NCI-H524 treated with DMSO at 0.1 percent for 48 hours (cell line): Measurements from ENCODE around the gene ABCA1.
A peak's percentile ranks its signal among the peaks of the same experiment; 100 is the strongest.

Experiments
- DNase-seq: peaks from one replicate; lab custom pipeline; 2025; lab: John Stamatoyannopoulos, UW

Gene ABCA1

DNA sequence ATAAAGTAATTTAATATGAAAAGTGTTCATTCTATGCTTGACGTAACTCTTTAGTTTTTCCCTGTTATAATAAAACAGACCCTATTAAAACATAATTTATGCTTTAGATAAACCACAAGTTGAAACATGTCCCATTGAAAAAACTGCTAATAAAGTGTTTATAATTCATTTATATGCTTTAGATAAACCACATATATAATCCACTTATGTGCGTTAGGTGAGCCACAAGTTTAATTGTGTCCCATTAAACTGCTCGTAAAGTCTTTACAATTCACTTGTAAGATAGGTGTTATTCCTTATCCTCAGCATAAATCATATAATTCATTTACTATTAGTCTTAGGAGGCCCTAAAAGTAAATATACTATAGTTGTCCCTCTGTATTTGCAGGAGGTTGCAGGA lies 160.4 kb downstream of the ABCA1 start:
- DNase-seq, result no peak

DNA sequence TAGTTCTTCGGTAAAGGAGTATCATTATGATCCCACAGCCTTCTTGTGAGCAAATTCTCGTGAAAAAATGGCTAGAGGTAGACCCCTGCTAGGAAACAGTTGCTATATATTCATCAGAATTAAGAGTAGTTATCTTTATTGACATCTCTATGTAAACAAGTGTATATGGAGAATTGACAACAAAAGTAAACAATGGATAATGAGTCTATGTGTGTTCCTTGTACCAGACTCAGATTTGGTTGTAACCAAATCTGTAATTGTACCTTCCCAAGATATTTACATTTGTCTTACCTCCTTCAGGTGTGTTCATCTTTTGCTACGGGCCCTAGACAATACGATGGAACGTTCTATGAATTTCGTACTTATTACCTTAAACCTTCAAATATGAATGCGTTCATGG lies 161.9 kb downstream of the ABCA1 start:
- DNase-seq, result no peak

DNA sequence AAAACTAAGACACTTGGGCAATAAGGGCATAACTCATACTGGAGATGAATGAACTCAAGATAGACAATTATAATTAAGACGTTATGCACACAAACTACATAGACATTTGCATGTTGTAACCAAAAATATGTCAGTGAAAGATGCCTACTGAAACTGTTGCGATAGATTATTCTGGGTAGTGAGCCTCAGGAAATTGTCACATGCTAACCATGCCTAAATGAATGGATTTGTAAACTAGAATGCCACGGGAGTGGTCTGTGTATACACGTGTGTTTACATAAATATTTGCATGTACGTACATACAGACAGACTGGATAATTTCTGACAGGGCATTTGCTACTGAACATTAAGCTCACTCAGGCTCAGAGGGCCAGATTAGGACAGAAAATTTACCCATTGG lies 162.8 kb downstream of the ABCA1 start:
- no peak for DNase-seq

DNA sequence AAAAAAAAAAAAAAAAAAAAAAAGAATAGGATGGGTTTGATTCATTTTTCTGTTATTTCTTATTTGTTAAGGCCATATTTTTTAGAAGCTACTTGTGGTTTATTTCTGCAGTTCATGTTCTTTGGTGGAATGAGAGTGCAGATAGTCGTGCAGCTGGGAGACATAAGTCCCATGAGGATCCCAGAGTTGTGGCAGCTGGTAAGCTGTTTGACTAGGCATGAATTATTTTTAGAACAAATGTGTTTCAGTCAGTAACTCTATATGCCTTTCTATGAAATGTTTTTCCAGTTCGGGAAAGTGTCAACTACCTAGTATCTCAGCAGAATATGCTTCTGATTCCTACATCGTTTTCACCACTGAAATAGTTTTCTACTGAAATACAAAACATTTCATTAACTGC lies 169.0 kb downstream of the ABCA1 start:
- DNase-seq, result peak; percentile 52

DNA sequence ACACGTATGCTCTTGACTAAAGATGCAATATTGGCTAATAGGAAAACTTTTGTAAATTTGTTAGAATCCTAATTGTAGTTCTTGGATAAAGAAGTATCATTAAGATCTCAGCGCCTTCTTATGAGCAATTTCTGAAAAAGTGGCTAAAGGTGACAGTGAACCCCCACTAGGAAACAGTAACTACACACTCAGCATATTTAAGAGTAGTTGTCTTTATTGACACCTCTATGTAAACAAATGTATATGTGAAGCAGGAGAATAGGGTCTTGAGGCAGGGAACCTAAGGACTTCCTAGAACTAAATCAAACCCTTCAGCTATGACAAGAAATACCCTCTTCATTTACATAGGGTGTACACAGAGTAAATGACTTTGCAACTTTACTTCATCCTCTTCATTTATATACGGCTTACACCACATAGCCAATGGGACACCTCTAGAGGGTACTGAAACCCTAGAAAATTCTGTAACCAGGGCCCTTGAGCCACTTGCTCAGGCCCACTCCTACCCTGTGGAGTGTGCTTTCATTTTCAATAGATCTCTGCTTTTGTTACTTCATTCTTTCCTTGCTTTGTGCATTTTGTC lies 177.7 kb downstream of the ABCA1 start:
- no peak for DNase-seq

DNA sequence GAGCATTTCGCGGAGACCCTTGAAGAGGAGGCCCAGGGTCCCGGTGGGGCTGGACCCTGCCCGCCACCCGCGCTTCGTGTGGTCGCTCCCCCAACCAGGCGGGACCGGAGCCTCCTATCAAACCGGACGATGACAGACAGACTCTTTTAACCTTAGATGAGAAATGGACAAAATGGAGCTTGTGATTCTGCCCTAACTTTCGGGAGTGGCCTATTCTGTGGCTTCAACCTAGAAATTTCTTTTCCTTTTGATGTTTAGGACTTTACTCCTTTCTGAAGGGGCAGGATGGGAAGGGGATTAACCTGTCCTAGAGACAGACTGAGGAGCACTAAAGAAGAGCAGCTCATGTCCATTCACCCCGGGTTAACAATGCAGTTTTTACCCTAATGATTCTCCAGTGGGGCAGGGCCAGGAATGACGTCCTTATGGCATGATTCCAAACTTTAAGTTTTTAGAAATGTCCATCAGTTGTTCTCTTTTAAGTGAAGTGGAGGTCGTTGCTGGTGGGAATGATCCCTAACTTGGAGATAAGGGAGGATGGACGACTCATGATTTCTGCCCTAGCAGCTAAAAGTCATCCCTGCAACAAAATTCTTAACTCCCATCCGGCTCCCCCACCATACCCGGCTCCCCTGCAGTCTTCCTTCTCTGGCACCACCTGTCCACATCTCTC lies 179.5 kb downstream of the ABCA1 start:
- DNase-seq, result no peak

DNA sequence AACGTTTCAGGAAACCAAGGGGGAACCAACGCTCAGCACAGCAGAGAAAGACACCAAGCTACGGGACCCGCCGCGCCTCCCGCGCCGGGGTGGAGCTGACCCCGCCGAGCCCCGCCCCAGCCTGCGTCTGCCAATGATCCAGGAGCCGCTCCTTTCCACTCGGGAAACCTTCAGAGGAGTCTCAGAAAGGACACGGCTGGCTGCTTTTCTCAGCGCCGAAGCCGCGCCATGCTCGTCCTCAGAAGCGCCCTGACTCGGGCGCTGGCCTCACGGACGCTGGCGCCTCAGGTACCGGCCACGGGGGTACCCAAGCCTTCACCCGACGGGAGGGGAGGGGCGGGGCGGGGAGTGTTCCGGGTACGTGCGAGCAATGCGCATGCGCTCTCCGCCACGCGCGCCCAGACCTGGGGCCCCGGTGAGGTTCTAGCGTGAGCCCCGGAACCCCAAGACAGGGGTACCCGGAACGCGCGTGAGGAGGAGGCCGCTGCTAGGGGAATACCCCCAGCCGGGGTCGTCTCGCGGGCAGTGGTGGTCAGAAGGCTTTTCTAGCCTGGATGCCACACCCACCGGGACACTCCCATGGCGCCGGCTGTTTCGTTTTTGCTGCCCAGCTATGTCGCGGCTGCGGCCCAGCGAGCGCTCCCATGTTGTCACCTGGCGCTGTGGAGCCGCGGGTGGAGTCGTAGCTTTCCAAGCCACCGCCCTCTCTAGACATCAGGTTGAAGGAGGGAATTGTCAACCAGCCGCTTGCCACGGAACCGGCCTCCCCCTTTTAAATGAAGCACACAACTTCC lies 180.2 kb downstream of the ABCA1 start, which contains the start of gene NIPSNAP3A:
Gene NIPSNAP3A (plus strand): TSS at position 119 of the 794 bp plus-strand sequence. CDS start 110 bp downstream, at position 229.
- DNase-seq, result peak; percentile 39

DNA sequence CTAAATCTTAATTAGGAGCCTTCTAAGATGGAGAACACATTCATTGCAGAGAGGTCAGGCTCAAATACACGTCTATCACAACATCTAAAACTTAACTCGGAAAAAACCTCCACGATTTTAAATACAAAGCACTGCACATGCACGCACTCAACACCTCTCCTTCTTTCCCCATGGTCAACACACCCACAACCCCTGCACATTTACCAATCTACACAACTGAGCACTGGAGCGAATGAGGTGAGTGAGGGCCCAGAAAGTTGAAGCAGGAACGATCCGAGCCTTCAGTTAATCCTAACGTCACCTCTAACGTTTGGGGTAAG lies 180.8 kb downstream of the ABCA1 start:
- no peak for DNase-seq

DNA sequence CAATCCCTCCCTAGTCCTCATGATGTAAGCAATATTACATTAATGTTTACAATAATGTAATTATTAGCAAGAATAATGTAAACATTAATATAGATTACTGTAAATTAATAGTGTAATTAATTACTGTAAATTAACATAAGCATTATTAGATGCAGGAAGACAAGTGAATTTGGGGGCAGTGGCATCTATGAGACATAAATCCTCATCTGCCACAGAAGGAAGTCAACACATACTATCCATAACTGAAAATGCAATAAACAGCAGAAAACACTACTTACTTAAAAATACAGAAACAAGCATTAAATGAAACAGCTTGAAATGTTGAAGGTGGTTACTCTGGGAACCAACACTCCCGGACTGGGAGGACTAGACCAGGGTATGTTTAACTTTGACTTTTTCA lies 181.2 kb downstream of the ABCA1 start:
- DNase-seq, result no peak

DNA sequence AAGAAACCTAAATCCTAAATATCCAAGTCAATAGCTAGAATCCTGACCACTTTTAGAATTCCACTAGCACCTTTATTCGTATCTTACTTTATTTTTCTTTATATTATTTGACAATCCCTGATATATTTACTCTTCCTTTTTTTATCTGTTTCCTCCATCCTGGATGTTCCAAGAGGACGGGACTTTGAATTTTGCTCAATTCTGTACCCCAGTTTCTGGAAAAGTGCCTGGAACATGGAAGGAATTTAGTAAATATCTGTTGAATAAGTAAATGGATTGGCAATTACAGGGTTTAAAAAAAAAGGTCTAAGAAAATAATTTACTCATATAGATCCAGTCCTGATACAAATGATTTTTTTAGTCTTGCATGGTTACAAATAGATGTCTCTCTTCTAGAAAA lies 181.7 kb downstream of the ABCA1 start:
- no peak for DNase-seq

DNA sequence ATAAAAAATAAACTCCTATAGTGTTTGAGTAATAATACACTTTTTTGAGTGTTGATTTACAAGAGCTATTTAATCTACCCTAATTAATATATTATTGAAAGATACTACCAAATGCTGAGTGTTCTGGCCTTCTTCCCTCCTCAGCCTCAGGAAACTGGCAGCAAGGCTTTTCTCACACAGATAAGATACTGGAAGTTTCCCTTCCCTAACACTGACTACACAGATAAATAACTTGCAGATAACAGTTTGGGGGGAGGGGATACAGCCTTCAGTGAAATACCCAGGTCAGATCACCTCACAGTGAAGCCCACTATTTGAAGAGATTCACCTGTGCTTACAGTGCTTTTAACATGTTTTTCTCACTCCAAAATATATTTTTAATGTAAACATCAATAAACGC lies 182.1 kb downstream of the ABCA1 start:
- DNase-seq, result no peak

DNA sequence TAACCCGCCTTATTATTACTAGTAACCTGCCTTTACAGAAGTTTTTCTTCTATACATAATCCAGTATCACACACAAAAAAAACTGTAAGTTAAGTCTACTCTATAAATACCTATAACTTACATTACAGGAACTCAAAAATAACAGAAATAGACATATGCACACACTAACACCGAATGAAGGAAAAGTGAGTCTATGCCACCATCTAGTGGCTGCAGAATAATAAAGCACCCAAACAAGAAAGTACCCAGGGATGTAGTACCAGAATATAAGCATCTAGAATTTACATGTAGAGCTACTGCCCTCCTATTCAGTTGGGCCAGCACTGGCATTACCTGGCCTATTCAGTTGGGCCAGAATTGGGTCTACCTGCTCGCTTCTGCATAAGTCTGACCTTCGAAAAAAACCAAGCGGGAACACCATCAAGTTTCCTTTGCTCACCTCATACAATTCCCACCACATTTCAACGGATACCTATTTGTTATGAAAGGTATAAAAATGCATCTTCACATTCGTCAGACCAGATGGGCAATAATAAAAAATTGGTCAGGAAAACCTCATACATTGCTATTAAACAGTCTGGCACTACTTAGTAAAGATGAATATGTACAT lies 184.5 kb downstream of the ABCA1 start:
- no peak for DNase-seq

DNA sequence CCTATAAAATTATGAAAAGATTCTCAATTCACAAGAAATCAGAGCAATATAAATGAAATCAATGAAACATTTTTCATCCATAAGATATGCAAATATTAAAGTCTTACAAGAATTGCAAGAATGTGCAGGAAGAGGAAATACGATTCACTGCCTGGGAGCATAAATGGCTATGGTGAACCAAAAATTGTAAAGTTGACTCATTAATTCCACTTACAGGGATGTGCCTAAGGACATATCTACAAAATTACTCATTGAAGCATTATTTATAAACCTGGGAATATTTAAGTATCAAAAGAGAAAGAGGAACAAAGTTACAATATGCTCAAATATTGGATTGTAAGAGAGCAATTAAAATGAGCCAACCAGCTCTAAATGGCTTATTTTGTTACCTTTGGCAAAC lies 187.3 kb downstream of the ABCA1 start:
- DNase-seq, result no peak

DNA sequence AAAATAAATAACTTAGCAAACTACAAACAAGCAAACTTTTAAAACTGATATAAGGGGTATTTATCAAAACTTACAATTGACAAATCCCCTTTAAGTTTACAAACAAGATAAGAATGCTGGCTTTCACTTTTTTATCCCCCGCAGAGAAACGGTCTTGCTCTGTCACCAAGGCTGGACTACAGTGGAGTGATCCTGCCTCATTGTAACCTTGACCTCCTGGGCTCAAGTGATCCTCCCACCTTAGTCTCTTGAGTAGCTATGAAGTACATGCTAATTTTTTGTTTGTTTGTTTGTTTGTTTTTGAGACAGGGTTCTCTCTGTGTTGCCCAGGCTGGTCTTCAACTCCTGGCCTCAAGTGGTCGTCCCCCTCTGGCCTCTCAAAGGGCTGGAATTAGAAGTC lies 189.5 kb downstream of the ABCA1 start:
- no peak for DNase-seq
